Glomerular visceral epithelial cell (primary cell): ENCODE results near the gene FANCE.
"Not testable (repeated sequence)": the region's sequence is repeated elsewhere in the genome, so short reads cannot be mapped to it uniquely, and the experiment has no call there.

Source experiments
- DNase-seq: peaks from one replicate; pipeline ENCODE4 v3.0.0-alpha.2; 2016; ENCODE audit errors: extremely low spot score

The FANCE gene

GRCh38 chr6:35432291-35432690 is 19.8 kb upstream of the FANCE start:
- no peak for DNase-seq

GRCh38 chr6:35432702-35433101 is 19.4 kb upstream of the FANCE start:
- DNase-seq, result not testable (repeated sequence)

- no peak for DNase-seq
Observed at GRCh38 chr6:35435074-35435837, 16.9 kb upstream of the FANCE start.

GRCh38 chr6:35436071-35436857 is 15.9 kb upstream of the FANCE start:
- DNase-seq, result no peak

GRCh38 chr6:35438378-35439065 is 13.6 kb upstream of the FANCE start:
- DNase-seq, result not testable (repeated sequence)

GRCh38 chr6:35439308-35439707 is 12.8 kb upstream of the FANCE start:
- DNase-seq, result no peak

- DNase-seq, result no peak
Observed at GRCh38 chr6:35441205-35441604, 10.9 kb upstream of the FANCE start.

- no peak for DNase-seq
Observed at GRCh38 chr6:35441642-35442041, 10.5 kb upstream of the FANCE start.

- no peak for DNase-seq
Observed at GRCh38 chr6:35442693-35443092, 9.4 kb upstream of the FANCE start.

GRCh38 chr6:35443341-35444030 is 8.7 kb upstream of the FANCE start:
- DNase-seq, result no peak

- no peak for DNase-seq
Observed at GRCh38 chr6:35445691-35446090, 6.4 kb upstream of the FANCE start.

- no peak for DNase-seq
Observed at GRCh38 chr6:35448191-35448590, 3.9 kb upstream of the FANCE start.

GRCh38 chr6:35449287-35449881 is 2.8 kb upstream of the FANCE start:
- peak; percentile 66 for DNase-seq

GRCh38 chr6:35451354-35452182 is 570 bp upstream of the FANCE start:
- DNase-seq, result no peak

GRCh38 chr6:35453236-35453635 is 1.1 kb downstream of the FANCE start:
- no peak for DNase-seq

GRCh38 chr6:35454391-35455110 is 2.4 kb downstream of the FANCE start:
- no peak for DNase-seq

GRCh38 chr6:35457907-35458306 is 5.8 kb downstream of the FANCE start:
- no peak for DNase-seq

GRCh38 chr6:35461270-35461669 is 9.1 kb downstream of the FANCE start:
- no peak for DNase-seq

- no peak for DNase-seq
Observed at GRCh38 chr6:35463292-35463691, 11.2 kb downstream of the FANCE start.

GRCh38 chr6:35465646-35466045 is 13.5 kb downstream of the FANCE start:
- no peak for DNase-seq
